Nephron (organoid): ENCODE measurements around the gene ANKRD65.

Experiments used
- H3K27ac Mint-ChIP-seq, 3 experiments: 2 replicates each; pipeline ENCODE4 v1.8.0; 2020; ENCODE audit warnings: mixed read lengths in 3 of 3, mild to moderate bottlenecking in 2 of 3, moderate library complexity in 1 of 3
- H3K27me3 Mint-ChIP-seq: 2 replicates; pipeline ENCODE4 v1.8.0; 2021; ENCODE audit warnings: low read depth, mild to moderate bottlenecking, moderate library complexity, mixed read lengths
- H3K36me3 Mint-ChIP-seq: 2 replicates; pipeline ENCODE4 v1.8.0; 2020; ENCODE audit warnings: low read depth, mixed read lengths
- H3K4me1 Mint-ChIP-seq: 2 replicates; pipeline ENCODE4 v1.8.0; 2020; ENCODE audit warnings: mixed read lengths
- H3K4me3 Mint-ChIP-seq, 3 experiments: 2 replicates each; pipeline ENCODE4 v1.8.0; 2020; ENCODE audit warnings: mild to moderate bottlenecking in 3 of 3, mixed read lengths in 3 of 3, moderate library complexity in 2 of 3
- H3K9me3 Mint-ChIP-seq: 2 replicates; pipeline ENCODE4 v1.8.0; 2020; ENCODE audit warnings: mixed read lengths
- CTCF ChIP-seq, 3 experiments: fragments of 200-600 bp; sonication (generic); IDR thresholded peaks; one replicate each; pipeline ENCODE4 v1.5.0; 2021; ENCODE audit warnings: antibody characterized with exemption in 3 of 3; ENCODE audit not compliant: unreplicated experiment in 3 of 3

Gene ANKRD65

GRCh38 chr1:1426496-1427105 lies 5.5 kb upstream of the ANKRD65 start:
- no peak for TF ChIP-seq CTCF (IDR thresholded peaks at IDR 0.05; ENCODE audit: unreplicated experiment in 3 of 3)
- H3K4me1 Mint-ChIP-seq: peaks cover 22% of the 10 kb centered on the region
- no peaks in the 10 kb centered on the region for H3K27me3 Mint-ChIP-seq
- peak overlapping the region; percentile 55 to 68 (median 56) for H3K4me3 Mint-ChIP-seq
- no peaks in the 10 kb centered on the region for H3K9me3 Mint-ChIP-seq
- no peak overlapping the region for H3K27ac Mint-ChIP-seq
- no peaks in the 10 kb centered on the region for H3K36me3 Mint-ChIP-seq

- Mint-ChIP-seq H3K4me1 (peaks cover 20% of the 10 kb centered on the region), H3K27me3 (no peaks in the 10 kb centered on the region), H3K4me3 (peak overlapping the region; percentile 55 to 67 (median 56)), H3K27ac (peak overlapping the region in 1 of 3 experiments; percentile 58), H3K9me3 (no peaks in the 10 kb centered on the region), H3K36me3 (no peaks in the 10 kb centered on the region)
- TF ChIP-seq CTCF (IDR thresholded peaks at IDR 0.05; ENCODE audit: unreplicated experiment in 3 of 3): no peak
These were observed 4.8 kb upstream of the ANKRD65 start for GRCh38 chr1:1425753-1426495.

GRCh38 chr1:1425426-1425752 lies 4.3 kb upstream of the ANKRD65 start:
- peak overlapping the region in 1 of 3 experiments; percentile 71 for H3K4me3 Mint-ChIP-seq
- no peaks in the 10 kb centered on the region for H3K36me3 Mint-ChIP-seq
- TF ChIP-seq CTCF (IDR thresholded peaks at IDR 0.05; ENCODE audit: unreplicated experiment in 3 of 3): no peak
- H3K9me3 Mint-ChIP-seq: no peaks in the 10 kb centered on the region
- peak overlapping the region in 1 of 3 experiments; percentile 98 for H3K27ac Mint-ChIP-seq
- H3K4me1 Mint-ChIP-seq: peaks cover 16% of the 10 kb centered on the region
- H3K27me3 Mint-ChIP-seq: no peaks in the 10 kb centered on the region

GRCh38 chr1:1424707-1425106 lies 3.6 kb upstream of the ANKRD65 start:
- Mint-ChIP-seq H3K4me3 (peak overlapping the region; percentile 53 to 72 (median 71)), H3K9me3 (no peaks in the 10 kb centered on the region), H3K27ac (peak overlapping the region; percentile 83 to 98 (median 91)), H3K27me3 (no peaks in the 10 kb centered on the region), H3K36me3 (no peaks in the 10 kb centered on the region), H3K4me1 (peaks cover 9% of the 10 kb centered on the region)
- TF ChIP-seq CTCF (IDR thresholded peaks at IDR 0.05; ENCODE audit: unreplicated experiment in 3 of 3): no peak

GRCh38 chr1:1423245-1423597 lies 2.1 kb upstream of the ANKRD65 start:
- Mint-ChIP-seq H3K4me1 (peaks cover 7% of the 10 kb centered on the region), H3K27ac (peak overlapping the region; percentile 15 to 55 (median 47)), H3K36me3 (no peaks in the 10 kb centered on the region), H3K9me3 (no peaks in the 10 kb centered on the region), H3K4me3 (no peak overlapping the region), H3K27me3 (no peaks in the 10 kb centered on the region)
- TF ChIP-seq CTCF (IDR thresholded peaks at IDR 0.05; ENCODE audit: unreplicated experiment in 3 of 3): no peak
